Breast epithelium (tissue), 4 donors: Measurements from ENCODE around the gene ZNF462. TPM values are rescaled to one million over a fixed set of nuclear protein-coding genes. Genes with fewer than 3 reads are reported as not detected.

ENCODE experiments used
- DNase-seq, 2 donors: peaks; one replicate each; pipeline ENCODE4 v3.0.0-alpha.2; 2019; ENCODE audit warnings: low spot score in 2 of 2
- H3K27ac ChIP-seq, 2 donors: fragments of 200-600 bp; sonication (generic) in 1 of 2; one replicate each; pipeline ENCODE4 v1.5.1; 2016 to 2019; ENCODE audit warnings: mild to moderate bottlenecking in 1 of 2
- H3K27me3 ChIP-seq, 2 donors: fragments of 200-600 bp; sonication (generic) in 1 of 2; one replicate each; pipeline versions ENCODE4 v1.5.1 to v1.6.0; 2017 to 2019; ENCODE audit warnings: control low read depth in 1 of 2, mild to moderate bottlenecking in 1 of 2
- H3K36me3 ChIP-seq: fragments of 200-600 bp; one replicate; pipeline ENCODE4 v1.5.1; 2019
- H3K4me1 ChIP-seq, 2 donors: fragments of 200-600 bp; sonication (generic); one replicate each; pipeline ENCODE4 v1.5.1; 2016 to 2019; ENCODE audit warnings: control low read depth in 1 of 2
- H3K4me3 ChIP-seq, 3 donors: fragments of 200-600 bp; sonication (generic); 1 replicate in 2 of 3; 2 replicates in 1 of 3; pipeline ENCODE4 v1.5.1; 2016 to 2019; ENCODE audit warnings: mild to moderate bottlenecking in 3 of 3, moderate library complexity in 2 of 3
- H3K9me3 ChIP-seq, 2 donors: fragments of 200-600 bp; sonication (generic) in 1 of 2; one replicate each; pipeline ENCODE4 v1.5.1; 2016 to 2019; ENCODE audit warnings: control low read depth in 1 of 2
- CTCF ChIP-seq, 3 donors: fragments of 450-650 bp; IDR thresholded peaks; one replicate each; pipeline ENCODE4 v1.5.1; 2016 to 2017; ENCODE audit warnings: antibody characterized with exemption in 3 of 3, mild to moderate bottlenecking in 3 of 3, moderate library complexity in 3 of 3
- POLR2A ChIP-seq: fragments of 450-650 bp; IDR thresholded peaks from one replicate; pipeline ENCODE4 v1.6.1; 2016; ENCODE audit warnings: antibody characterized with exemption, mild to moderate bottlenecking, moderate library complexity
- POLR2AphosphoS5 ChIP-seq, 3 donors: sonication (generic); formaldehyde crosslinking; IDR thresholded peaks; one replicate each; pipeline ENCODE4 v1.6.1; 2017; ENCODE audit warnings: antibody characterized with exemption in 3 of 3
- intact Hi-C: fragments of 100-400 bp; cut with DNase I; formaldehyde crosslinking; loops from one replicate; pipeline ENCODE4 v1.15.1; 2023; ENCODE audit warnings: low total_unique reads
- total RNA-seq, 3 donors: library from RNA; depleted of rRNA; stranded (reverse); fragments of >200 nt; gene quantifications; one replicate each; pipeline ENCODE4 v1.1.0, GENCODE V29; 2016

ZNF462 gene
- total RNA-seq, 3 donors from 2014 or later = 9.0 to 36.4 (median 20.6) TPM

GRCh38 chr9:107054146-107054545 is 191.2 kb downstream of the ZNF462 start:
- no peak for DNase-seq
- no peaks in the 10 kb centered on the region for H3K4me1 ChIP-seq
- no peak overlapping the region for H3K4me3 ChIP-seq
- no peak overlapping the region for H3K27ac ChIP-seq
- TF ChIP-seq CTCF (IDR thresholded peaks at IDR 0.05) = no peak
- no peak for TF ChIP-seq POLR2AphosphoS5 (IDR thresholded peaks at IDR 0.05)
- no peak for TF ChIP-seq POLR2A
- intact Hi-C loops = no loop called here
- H3K9me3 ChIP-seq = no peaks in the 10 kb centered on the region
- H3K27me3 ChIP-seq = no peaks in the 10 kb centered on the region
- no peaks in the 10 kb centered on the region for H3K36me3 ChIP-seq

GRCh38 chr9:107059220-107059619 is 196.3 kb downstream of the ZNF462 start:
- TF ChIP-seq CTCF (IDR thresholded peaks at IDR 0.05) = no peak
- TF ChIP-seq POLR2AphosphoS5 (IDR thresholded peaks at IDR 0.05) = no peak
- TF ChIP-seq POLR2A = no peak
- Histone ChIP-seq H3K36me3 (no peaks in the 10 kb centered on the region), H3K27me3 (no peaks in the 10 kb centered on the region), H3K9me3 (no peaks in the 10 kb centered on the region), H3K27ac (no peak overlapping the region), H3K4me3 (no peak overlapping the region), H3K4me1 (no peaks in the 10 kb centered on the region)
- intact Hi-C loops = no loop called here
- DNase-seq = no peak

- intact Hi-C loops = no loop called here
- TF ChIP-seq CTCF (IDR thresholded peaks at IDR 0.05) (no peak), POLR2AphosphoS5 (IDR thresholded peaks at IDR 0.05) (no peak), POLR2A (no peak)
- Histone ChIP-seq H3K27me3 (no peaks in the 10 kb centered on the region), H3K4me3 (no peak overlapping the region), H3K9me3 (no peaks in the 10 kb centered on the region), H3K36me3 (no peaks in the 10 kb centered on the region), H3K27ac (no peak overlapping the region), H3K4me1 (no peaks in the 10 kb centered on the region)
- DNase-seq = no peak
Observed at GRCh38 chr9:107060062-107060461, 197.1 kb downstream of the ZNF462 start.
